ENCODE measurements around the gene STK32A.
A peak's percentile ranks its signal among the peaks of the same experiment; 100 is the strongest.
"Not testable (repeated sequence)": the region's sequence is repeated elsewhere in the genome, so short reads cannot be mapped to it uniquely, and the experiment has no call there.

The STK32A gene

DNA sequence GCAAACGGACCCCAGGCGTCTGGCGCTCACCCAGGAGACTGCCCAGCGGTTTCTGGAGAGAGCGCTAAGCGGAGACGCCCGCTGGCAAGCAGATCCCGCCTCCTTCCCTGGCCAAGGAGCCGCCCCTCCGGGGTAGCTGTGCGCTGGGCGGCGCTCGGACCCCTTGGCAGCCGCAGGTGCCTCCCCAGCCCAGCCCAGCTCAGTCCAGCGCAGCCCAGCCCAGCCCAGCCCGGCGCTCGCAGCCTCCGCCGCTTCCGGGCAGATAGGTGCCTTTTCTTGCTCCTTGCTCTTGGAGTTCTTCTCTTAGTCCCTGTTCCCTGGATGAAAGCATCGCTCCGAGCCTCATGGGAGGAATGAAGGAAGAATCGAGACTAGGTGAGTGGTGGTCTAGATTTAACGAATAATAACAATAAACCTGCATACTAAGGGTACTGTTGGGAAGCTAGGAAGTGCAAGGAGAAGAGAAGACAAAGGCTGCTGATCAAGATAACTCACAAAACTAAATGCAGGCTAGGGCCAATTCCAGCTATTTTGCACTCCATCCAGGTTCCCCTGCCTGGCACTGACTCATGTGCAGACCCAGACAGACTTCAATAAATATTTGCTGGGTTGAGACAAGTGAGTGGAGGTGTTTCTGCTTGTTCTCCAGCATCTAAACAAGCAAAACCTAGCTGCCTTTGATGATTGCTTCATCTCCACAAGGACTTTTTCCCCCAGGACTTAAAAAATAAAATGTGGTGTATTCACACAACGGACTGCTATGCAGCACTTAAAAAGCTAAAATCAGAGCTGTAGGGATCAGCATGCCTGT, at the start of gene STK32A:
STK32A (plus strand) TSS at position 202 of the 811 bp plus-strand sequence. CDS start 4,609 bp downstream, outside the sequence.
- DNase-seq (ENCODE audit: low read depth in 2 of 2), result no peak

DNA sequence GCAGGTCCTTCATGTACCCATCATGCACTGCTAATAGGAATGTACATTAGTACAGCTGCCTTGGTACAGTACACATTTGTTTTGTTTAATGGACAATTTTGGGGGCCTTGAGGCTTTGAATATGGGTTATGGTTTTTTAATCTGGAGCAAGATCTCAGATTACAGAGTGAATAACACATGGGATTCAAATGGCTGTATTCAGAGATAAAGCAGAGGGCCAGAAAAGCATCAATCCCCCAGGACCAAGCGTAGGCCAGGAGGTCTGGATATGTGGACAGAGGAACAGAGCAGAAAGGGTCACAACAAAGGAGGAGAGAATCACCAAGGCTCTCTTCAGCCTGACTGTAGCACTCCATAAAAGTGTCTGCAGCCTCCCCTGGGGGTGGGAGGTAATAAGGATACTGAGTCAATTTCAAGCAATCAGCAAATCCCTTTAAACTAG, 47.7 kb upstream of the STK32A start:
- DNase-seq (ENCODE audit: low read depth in 2 of 2), result no peak

DNA sequence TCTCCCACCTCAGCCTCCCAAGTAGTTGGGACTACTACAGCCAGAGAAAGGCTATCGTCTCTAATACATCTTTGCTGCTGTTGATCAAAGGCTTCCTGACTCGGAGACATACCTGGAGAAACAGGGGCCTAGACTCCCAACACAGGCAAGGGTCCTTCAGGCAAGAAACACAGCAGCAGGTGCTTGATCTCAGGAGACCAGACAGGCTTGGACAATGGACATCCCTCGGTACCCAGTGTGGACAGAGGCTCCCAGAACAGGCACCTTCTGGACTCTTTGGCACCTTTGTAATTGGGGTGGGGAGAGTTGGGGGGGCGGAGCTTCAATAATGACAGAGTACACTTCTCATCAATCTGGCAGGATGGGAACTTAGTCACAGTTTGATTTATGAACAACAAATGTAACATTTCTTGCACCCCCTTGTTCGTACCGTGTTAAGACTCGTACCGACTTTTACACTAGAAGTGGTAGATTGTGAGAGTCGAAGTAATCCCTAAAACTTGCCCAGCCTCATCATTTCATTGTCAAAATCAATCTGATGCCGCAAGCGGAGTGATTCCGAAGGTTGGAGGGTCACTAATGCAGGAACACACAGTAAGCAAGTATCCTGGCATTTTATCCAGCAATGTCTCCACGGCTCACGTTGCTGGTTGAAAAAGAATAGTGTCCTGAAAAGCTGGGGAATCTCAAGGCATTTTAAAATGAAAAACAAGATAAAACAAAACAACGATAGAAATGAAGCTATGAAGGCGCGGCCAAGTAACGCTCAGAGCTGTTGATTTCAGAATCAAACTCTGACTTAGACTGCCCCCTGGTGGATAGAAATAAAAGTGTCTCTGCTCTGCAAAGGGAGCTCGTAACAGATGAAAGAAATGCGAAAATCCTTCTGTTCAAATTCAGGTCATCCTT, 46.4 kb upstream of the STK32A start:
- DNase-seq (ENCODE audit: low read depth in 2 of 2), result peak in 1 of 2 donors; percentile 37

DNA sequence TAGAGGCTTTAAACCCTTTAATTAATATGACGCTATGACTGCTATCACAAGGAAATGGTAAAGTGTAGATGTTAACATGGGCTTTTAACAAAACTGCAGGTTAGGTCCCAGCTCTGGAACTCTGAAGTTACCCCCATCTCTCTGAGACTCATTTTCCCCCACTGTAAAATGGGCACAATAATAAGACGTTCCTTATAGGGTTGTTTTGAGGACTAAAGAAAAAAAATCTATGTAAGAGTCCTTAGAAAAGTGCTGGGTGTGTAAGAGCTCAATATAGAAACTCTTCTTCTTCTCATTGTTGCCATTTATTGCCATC, 45.8 kb upstream of the STK32A start:
- DNase-seq (ENCODE audit: low read depth in 2 of 2), result no peak

DNA sequence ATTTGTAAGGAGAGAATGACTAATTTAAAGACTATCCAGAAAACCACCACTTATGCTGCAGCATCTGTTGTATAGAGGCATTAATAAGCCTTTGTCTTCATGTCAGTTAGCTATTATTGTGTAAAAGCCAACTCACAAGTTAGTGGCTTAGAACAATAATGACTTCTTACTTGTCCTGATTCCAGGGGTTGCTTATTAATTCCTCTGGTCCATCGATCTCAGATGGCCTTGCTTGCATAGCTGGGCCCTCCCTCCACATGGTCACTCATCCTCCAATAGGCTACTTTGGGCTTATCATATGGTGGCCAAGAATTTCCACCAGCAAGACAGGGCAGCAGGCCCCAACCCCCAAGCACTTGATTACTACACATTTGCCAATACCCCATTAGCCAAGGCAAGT, 44.5 kb upstream of the STK32A start:
- no peak for DNase-seq (ENCODE audit: low read depth in 2 of 2)

DNA sequence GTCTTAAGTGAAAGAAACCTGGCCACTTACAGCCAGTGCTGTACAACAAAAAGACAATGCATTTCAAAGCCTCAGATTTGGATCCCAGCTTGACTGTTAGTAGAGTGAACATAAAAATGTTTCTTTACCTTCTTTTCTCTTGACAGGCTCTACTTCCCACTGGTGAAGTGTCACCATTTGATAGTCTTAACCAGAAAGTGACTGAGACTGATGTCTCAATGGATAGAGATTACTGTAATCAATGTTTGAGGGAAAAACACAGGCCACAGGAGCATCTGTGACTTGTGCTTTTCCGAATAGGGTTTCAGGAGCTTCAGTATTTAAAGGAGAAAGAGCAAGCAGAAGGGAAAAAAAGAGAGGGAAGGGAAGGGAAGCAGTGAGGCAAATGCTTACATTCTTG, 41.7 kb upstream of the STK32A start:
- DNase-seq (ENCODE audit: low read depth in 2 of 2), result no peak

- DNase-seq (ENCODE audit: low read depth in 2 of 2), result no peak
Observed at GRCh38 chr5:147200004-147200403, 34.8 kb upstream of the STK32A start.

- DNase-seq (ENCODE audit: low read depth in 2 of 2), result no peak
Observed at GRCh38 chr5:147203213-147203612, 31.6 kb upstream of the STK32A start.

GRCh38 chr5:147204576-147204975, 30.2 kb upstream of the STK32A start:
- DNase-seq (ENCODE audit: low read depth in 2 of 2), result no peak

- DNase-seq (ENCODE audit: low read depth in 2 of 2), result no peak
Observed at GRCh38 chr5:147208134-147208533, 26.7 kb upstream of the STK32A start.

GRCh38 chr5:147216552-147217154, 18.2 kb upstream of the STK32A start:
- no peak for DNase-seq (ENCODE audit: low read depth in 2 of 2)

GRCh38 chr5:147223343-147223742, 11.5 kb upstream of the STK32A start:
- no peak for DNase-seq (ENCODE audit: low read depth in 2 of 2)

DNA sequence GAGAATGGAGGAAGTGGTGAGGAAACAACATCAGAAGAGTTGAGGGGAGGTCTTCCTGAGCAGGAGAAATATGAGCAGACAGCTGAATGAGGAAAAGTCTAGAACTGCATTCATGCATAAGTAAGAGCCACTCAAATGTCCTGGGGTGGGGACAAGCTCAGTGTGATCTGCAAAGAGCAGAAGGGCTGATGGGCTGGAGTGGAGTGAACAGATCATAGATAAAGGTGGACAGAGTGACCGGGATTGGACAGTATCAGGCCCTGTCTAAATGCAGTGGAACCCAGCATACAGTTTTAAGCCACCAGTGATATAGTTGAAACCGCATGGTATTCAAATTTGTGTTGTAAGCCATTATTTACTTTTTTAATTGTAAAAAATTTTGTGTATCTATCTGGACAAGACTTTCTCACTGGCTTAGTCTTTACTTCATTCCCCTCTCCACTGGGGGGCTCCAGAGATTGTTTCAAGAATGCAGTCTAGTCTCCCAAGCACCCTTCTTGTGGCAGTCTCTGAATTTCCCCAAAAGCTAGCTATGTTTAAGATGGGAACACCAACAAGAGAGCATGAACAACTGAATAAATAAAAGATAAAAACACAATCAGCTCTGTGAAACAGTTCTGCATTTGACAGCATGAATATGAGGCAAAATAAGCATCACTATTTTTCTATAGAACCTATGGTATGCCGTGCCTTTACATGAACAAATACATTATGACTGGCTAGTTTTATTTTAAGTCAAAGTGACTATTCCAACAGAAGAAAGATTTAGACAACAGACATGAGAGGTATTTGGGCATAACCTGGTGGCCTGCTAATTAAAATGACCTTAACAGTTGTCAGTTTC, 10.7 kb upstream of the STK32A start:
- no peak for DNase-seq (ENCODE audit: low read depth in 2 of 2)

DNA sequence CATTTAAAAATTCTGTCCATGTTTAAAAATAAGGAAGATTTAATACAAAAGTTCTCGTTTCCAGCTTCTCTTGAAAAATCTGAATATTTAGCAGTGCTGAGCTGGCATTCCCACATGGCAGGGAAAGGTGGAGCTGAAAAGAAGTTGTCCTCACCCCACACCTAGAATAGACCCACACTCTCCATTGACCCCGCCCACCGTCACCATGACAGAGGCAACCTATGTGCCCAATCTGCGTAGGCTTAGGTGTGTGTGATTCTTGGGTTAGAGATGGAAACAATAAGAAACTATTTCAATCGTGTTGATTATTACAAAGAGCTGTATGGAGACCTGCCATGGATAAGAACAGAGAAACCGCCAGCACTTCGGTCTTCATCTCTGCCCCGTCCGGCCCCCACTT, 8.9 kb upstream of the STK32A start:
- no peak for DNase-seq (ENCODE audit: low read depth in 2 of 2)

DNA sequence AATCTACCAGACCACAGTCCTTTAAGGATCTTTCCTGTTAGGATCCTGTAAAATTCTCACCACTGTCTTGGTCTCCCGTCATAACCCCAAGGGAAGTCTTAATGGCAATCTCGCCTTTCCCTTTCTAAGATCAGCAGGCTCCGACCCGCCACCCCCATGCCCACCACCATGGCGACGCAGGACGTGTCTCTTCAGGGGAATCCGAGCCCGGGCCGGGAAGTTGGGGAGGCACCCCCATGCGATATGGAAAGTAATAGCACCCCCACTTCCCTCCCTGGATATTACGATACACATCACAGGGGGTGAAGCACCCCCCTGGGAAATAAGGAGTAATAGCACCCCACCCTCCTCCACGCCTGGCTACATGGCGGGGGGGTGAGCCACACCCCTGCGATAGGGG, 8.3 kb upstream of the STK32A start:
- DNase-seq (ENCODE audit: low read depth in 2 of 2), result no peak

- no peak for DNase-seq (ENCODE audit: low read depth in 2 of 2)
Observed at GRCh38 chr5:147234239-147234824, 494 bp upstream of the STK32A start.

GRCh38 chr5:147240266-147240985, 5.6 kb downstream of the STK32A start:
- no peak for DNase-seq (ENCODE audit: low read depth in 2 of 2)

- not testable (repeated sequence) for DNase-seq (ENCODE audit: low read depth in 2 of 2)
Observed at GRCh38 chr5:147243238-147243637, 8.4 kb downstream of the STK32A start.

DNA sequence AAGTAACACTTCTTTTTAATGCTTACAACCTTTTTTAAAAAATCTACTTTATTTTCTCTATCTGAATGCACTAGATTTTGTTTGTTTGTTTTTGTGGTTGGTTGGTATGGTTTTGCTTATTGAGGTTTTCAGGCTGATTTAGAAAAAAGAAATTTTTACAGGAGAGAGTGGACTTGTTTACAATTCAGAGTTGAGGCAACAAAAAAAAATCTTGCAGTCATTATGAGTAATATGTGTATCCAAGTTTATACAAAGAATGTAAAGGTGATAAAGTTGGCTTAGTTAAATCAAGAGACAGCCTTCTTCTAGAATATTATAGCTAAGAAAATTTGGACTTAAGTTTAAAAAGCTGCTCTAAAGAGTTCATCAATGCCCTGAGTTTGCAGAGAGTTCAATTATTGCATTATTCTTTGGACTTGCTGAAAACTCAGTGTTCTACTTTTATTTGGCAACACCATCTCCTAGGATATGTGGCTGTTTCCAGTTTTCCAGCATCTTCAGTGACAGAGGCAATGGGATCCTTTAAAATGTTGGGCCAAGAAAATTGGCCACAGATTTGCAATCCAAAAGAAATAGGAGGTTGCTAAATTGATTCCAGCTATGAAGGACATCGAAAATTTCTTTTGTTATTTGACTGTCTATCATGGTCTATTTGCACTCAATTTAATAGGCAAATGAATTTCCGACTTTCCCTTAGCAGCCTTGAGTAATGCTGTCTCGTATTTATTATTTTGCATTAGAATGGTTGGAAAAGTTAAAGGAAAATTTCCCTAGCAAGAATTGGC, 10.7 kb downstream of the STK32A start:
- no peak for DNase-seq (ENCODE audit: low read depth in 2 of 2)

GRCh38 chr5:147248561-147248960, 13.7 kb downstream of the STK32A start:
- no peak for DNase-seq (ENCODE audit: low read depth in 2 of 2)
